Effector memory CD8-positive, alpha-beta T cell (primary cell): ENCODE measurements around the gene TDRD3.
A peak's percentile ranks its signal among the peaks of the same experiment; 100 is the strongest.

ENCODE experiments used
- ATAC-seq: fragments of 150-1000 bp; cut with Tn5 transposase; replicated peaks from 2 replicates; pipeline ENCODE4 v1.10.0; 2021; ENCODE audit warnings: mild to moderate bottlenecking, moderate library complexity
- DNase-seq, 3 experiments: peaks; one replicate each; pipeline ENCODE4 v3.0.0; 2021
- H3K27ac Mint-ChIP-seq, 2 donors: one replicate each; pipeline ENCODE4 v1.8.0; 2022; ENCODE audit warnings: mild to moderate bottlenecking in 2 of 2, mixed read lengths in 2 of 2, moderate library complexity in 2 of 2
- H3K27me3 Mint-ChIP-seq, 2 donors: one replicate each; pipeline ENCODE4 v1.8.0; 2022; ENCODE audit warnings: mixed read lengths in 2 of 2
- H3K36me3 Mint-ChIP-seq: one replicate; pipeline ENCODE4 v1.8.0; 2022; ENCODE audit warnings: mild to moderate bottlenecking, moderate library complexity, mixed read lengths; ENCODE audit not compliant: insufficient read depth
- H3K4me1 Mint-ChIP-seq, 2 donors: one replicate each; pipeline ENCODE4 v1.8.0; 2022; ENCODE audit warnings: low read depth in 2 of 2, mixed read lengths in 2 of 2
- H3K4me3 Mint-ChIP-seq, 2 donors: one replicate each; pipeline ENCODE4 v1.8.0; 2022; ENCODE audit warnings: mild to moderate bottlenecking in 2 of 2, mixed read lengths in 2 of 2, moderate library complexity in 2 of 2
- H3K9me3 Mint-ChIP-seq, 2 donors: one replicate each; pipeline ENCODE4 v1.8.0; 2022; ENCODE audit warnings: mixed read lengths in 2 of 2
- total RNA-seq, 9 experiments: gene quantifications; one replicate each; lab custom pipeline; 2026; lab: John Stamatoyannopoulos, UW

TDRD3 gene
- total RNA-seq, result 30.3 to 54.6 (median 42.3) reads per million in 9 experiments

- H3K4me1 Mint-ChIP-seq, result peaks cover 19 to 32% of the 10 kb centered on the region in 2 donors
- H3K4me3 Mint-ChIP-seq, result peak within 1 kb of the TSS; percentile 92 to 93
Measured at GRCh38 chr13:60396783-60397703, at the start of gene TDRD3. TSS of gene TDRD3 (plus strand) at chr13:60397220. CDS start at chr13:60397365, 145 bp downstream.

DNA sequence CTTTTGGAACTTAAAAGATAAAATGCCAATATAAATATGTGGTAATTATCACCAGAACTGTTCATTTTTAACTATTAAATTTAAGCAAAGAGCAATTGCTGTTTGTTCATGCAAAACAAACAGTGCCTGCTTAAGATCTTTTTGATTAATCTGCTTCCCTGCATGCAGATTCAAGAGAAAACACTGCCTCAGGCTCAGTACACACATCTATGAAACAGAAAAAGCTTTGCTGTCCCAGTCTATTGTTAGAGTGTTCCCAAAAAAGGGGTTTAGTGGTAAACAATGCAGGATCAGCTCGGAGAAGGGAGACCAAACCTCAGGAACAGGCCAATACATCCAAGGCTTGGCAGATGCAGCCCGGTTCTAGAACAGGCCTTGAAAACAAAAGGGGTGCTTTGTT is 49.3 kb upstream of the TDRD3 start:
- H3K27ac Mint-ChIP-seq, result no peak overlapping the region
- H3K27me3 Mint-ChIP-seq, result peaks cover 32 to 43% of the 10 kb centered on the region in 2 donors
- no peaks in the 10 kb centered on the region for H3K4me1 Mint-ChIP-seq
- ATAC-seq (no peak), DNase-seq (no peak)
- H3K9me3 Mint-ChIP-seq, result peaks cover 0 to 1% of the 10 kb centered on the region in 2 donors
- H3K4me3 Mint-ChIP-seq, result no peak overlapping the region
- H3K36me3 Mint-ChIP-seq, result no peaks in the 10 kb centered on the region

More at GRCh38 chr13:60396783-60397703, at the start of gene TDRD3:
- Mint-ChIP-seq H3K36me3 (peaks cover 19% of the 10 kb centered on the region), H3K9me3 (no peaks in the 10 kb centered on the region), H3K27ac (peak within 1 kb of the TSS; percentile 93 to 96), H3K27me3 (no peaks in the 10 kb centered on the region)
- ATAC-seq, result peak; percentile 70
- peak; percentile 72 to 75 (median 73) for DNase-seq

DNA sequence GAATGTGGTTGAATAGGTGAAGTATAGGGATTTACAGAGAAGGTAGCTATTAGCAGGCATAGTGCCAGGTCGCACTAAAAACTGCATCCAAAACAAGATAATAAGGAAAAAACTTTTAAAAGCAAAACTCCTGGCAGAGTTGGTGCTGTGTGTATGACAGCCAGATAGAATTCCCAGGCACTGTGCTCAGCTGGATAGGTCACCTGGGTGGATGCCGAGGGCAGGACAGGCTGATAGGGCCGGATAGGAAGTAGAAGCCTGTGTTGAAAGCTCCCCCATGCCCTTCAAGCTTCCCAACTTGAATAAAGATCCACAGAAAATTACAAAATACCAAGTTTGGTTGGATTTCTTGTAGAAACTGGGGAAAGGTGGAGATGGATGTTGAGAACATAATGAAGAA is 48.9 kb upstream of the TDRD3 start:
- no peak for ATAC-seq
- H3K4me3 Mint-ChIP-seq, result no peak overlapping the region
- no peak for DNase-seq
- H3K27me3 Mint-ChIP-seq, result peaks cover 32 to 43% of the 10 kb centered on the region in 2 donors
- H3K9me3 Mint-ChIP-seq, result peaks cover 0 to 1% of the 10 kb centered on the region in 2 donors
- no peaks in the 10 kb centered on the region for H3K4me1 Mint-ChIP-seq
- H3K27ac Mint-ChIP-seq, result no peak overlapping the region
- no peaks in the 10 kb centered on the region for H3K36me3 Mint-ChIP-seq

- Mint-ChIP-seq H3K27ac (no peak overlapping the region), H3K27me3 (peaks cover 38 to 42% of the 10 kb centered on the region in 2 donors), H3K9me3 (peaks cover 0 to 1% of the 10 kb centered on the region in 2 donors), H3K4me3 (no peak overlapping the region), H3K4me1 (no peaks in the 10 kb centered on the region), H3K36me3 (no peaks in the 10 kb centered on the region)
- DNase-seq (no peak), ATAC-seq (no peak)
Measured at GRCh38 chr13:60351326-60351725, 45.7 kb upstream of the TDRD3 start.

GRCh38 chr13:60351855-60352615 is 45.0 kb upstream of the TDRD3 start:
- no peak for ATAC-seq
- DNase-seq, result no peak
- Mint-ChIP-seq H3K4me3 (no peak overlapping the region), H3K9me3 (peaks cover 0 to 1% of the 10 kb centered on the region in 2 donors), H3K27me3 (peaks cover 38 to 42% of the 10 kb centered on the region in 2 donors), H3K4me1 (no peaks in the 10 kb centered on the region), H3K27ac (no peak overlapping the region), H3K36me3 (no peaks in the 10 kb centered on the region)

DNA sequence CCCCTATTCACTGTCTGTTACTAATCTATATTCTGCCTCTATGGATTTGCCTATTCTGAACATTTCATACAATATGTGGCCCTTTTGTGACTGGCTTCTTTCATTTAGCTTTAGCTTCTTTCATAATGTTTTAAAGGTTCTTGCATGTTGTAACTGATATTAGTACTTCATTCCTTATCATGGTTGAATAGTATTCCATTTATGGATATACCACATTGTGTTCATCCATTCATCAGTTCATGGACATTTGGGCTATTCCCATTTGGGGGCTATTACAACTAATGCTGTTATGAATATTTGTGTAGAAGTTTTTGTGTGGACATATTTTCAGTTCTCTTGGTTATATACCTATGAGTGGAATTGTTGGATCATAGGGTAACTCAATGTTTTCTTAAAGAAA is 44.4 kb upstream of the TDRD3 start:
- Mint-ChIP-seq H3K36me3 (no peaks in the 10 kb centered on the region), H3K27ac (no peak overlapping the region)
- no peak for DNase-seq

GRCh38 chr13:60355056-60355455 is 42.0 kb upstream of the TDRD3 start:
- Mint-ChIP-seq H3K27ac (no peak overlapping the region), H3K36me3 (no peaks in the 10 kb centered on the region), H3K4me3 (no peak overlapping the region), H3K27me3 (peaks cover 20 to 21% of the 10 kb centered on the region in 2 donors), H3K4me1 (no peaks in the 10 kb centered on the region), H3K9me3 (peaks cover 0 to 1% of the 10 kb centered on the region in 2 donors)
- no peak for ATAC-seq
- no peak for DNase-seq

More for the DNA sequence above, 44.4 kb upstream of the TDRD3 start:
- H3K4me1 Mint-ChIP-seq, result no peaks in the 10 kb centered on the region
- H3K4me3 Mint-ChIP-seq, result no peak overlapping the region
- peaks cover 0 to 1% of the 10 kb centered on the region in 2 donors for H3K9me3 Mint-ChIP-seq
- H3K27me3 Mint-ChIP-seq, result peaks cover 35 to 40% of the 10 kb centered on the region in 2 donors
- ATAC-seq, result no peak

DNA sequence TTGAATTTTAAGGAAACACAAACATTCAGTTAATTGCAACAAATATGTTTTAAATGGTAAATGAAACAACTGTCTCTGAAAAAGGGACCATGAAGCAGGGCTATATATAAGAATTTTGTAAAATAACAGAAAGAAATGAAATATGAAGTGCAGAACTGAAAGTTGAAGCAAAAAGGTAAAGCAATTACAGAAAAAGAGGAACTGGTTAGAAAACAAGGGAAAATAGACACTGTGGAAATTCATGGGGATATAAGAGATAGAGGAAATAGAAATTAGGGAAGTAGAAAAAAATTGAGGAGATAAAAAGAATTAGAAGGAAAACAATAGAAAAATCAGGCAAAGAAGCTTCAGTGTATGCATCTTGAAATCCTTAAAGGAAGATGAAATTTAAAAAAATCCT is 40.0 kb upstream of the TDRD3 start:
- no peak overlapping the region for H3K4me3 Mint-ChIP-seq
- DNase-seq (no peak), ATAC-seq (no peak)
- H3K27me3 Mint-ChIP-seq, result peaks cover 26 to 27% of the 10 kb centered on the region in 2 donors
- peaks cover 0 to 1% of the 10 kb centered on the region in 2 donors for H3K9me3 Mint-ChIP-seq
- H3K4me1 Mint-ChIP-seq, result no peaks in the 10 kb centered on the region
- no peak overlapping the region for H3K27ac Mint-ChIP-seq
- H3K36me3 Mint-ChIP-seq, result no peaks in the 10 kb centered on the region

DNA sequence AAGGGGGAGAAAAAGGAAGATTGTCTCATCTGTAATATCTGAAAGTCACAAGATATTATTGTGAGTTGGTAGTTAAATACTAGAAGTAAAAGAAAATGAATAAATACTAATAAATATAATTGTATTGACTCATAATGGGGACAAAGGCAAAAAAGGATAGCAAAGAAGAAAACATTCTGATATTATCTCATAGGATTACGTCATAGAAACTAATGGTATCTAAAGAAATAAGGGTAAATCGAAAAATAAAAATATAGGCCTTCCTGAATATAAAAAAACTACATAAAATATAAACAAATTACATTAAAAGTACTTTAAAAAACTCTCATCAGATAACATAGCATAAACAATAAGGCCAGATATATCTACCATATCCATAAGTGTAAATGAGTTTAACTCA is 38.6 kb upstream of the TDRD3 start:
- DNase-seq (no peak), ATAC-seq (no peak)
- H3K36me3 Mint-ChIP-seq, result no peaks in the 10 kb centered on the region
- no peak overlapping the region for H3K4me3 Mint-ChIP-seq
- H3K27me3 Mint-ChIP-seq, result peaks cover 26 to 33% of the 10 kb centered on the region in 2 donors
- H3K9me3 Mint-ChIP-seq, result no peaks in the 10 kb centered on the region
- no peaks in the 10 kb centered on the region for H3K4me1 Mint-ChIP-seq
- no peak overlapping the region for H3K27ac Mint-ChIP-seq

DNA sequence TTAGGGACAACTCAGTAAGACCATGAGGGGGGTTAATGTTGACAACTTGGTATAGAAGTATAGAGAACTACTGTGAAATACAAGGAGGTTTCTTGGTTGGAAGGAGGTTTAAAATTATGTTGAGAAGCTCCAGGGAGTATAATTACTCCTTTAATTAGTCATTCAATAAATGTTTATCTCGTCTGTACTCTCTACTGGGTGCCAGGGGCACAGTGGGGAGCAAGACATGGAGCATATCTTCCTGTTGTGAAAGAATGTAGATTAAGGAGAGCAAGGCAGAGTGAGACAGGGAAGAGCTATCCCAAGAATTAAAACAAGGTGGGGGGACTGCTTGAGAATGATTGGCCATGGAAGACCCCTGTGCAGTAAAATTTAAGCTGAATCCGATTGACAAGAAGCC is 33.7 kb upstream of the TDRD3 start:
- H3K9me3 Mint-ChIP-seq, result no peaks in the 10 kb centered on the region

GRCh38 chr13:60369242-60369641 is 27.8 kb upstream of the TDRD3 start:
- Mint-ChIP-seq H3K27ac (no peak overlapping the region), H3K36me3 (no peaks in the 10 kb centered on the region), H3K27me3 (peaks cover 5 to 7% of the 10 kb centered on the region in 2 donors), H3K4me3 (no peak overlapping the region), H3K4me1 (no peaks in the 10 kb centered on the region), H3K9me3 (no peaks in the 10 kb centered on the region)
- DNase-seq (no peak), ATAC-seq (peak; percentile 47)

More for the DNA sequence above, 33.7 kb upstream of the TDRD3 start:
- DNase-seq, result no peak
- Mint-ChIP-seq H3K4me3 (no peak overlapping the region), H3K27me3 (peaks cover 21 to 26% of the 10 kb centered on the region in 2 donors), H3K27ac (no peak overlapping the region), H3K4me1 (no peaks in the 10 kb centered on the region), H3K36me3 (no peaks in the 10 kb centered on the region)
- no peak for ATAC-seq

DNA sequence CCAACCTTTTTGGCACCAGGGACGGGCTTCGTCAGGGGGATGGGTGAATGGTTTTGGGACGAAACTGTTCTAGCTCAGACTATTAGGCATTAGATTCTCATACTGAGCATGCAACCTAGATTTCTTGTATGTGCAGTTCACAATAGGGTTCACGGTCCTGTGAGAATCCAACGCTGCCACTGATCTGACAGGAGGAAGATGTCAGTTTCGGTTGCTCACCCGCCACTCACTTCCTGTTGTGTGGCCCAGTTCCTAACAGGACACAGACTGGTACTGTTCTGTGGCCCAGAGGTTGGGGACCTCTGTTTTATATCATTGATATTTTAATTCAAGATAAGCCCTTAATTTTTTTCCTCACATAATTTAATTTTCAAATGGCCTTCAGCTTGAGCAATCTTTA is 26.7 kb upstream of the TDRD3 start:
- Mint-ChIP-seq H3K36me3 (no peaks in the 10 kb centered on the region), H3K27me3 (peaks cover 5 to 9% of the 10 kb centered on the region in 2 donors), H3K27ac (no peak overlapping the region), H3K4me3 (no peak overlapping the region), H3K4me1 (no peaks in the 10 kb centered on the region), H3K9me3 (no peaks in the 10 kb centered on the region)
- ATAC-seq (peak; percentile 62), DNase-seq (no peak)

DNA sequence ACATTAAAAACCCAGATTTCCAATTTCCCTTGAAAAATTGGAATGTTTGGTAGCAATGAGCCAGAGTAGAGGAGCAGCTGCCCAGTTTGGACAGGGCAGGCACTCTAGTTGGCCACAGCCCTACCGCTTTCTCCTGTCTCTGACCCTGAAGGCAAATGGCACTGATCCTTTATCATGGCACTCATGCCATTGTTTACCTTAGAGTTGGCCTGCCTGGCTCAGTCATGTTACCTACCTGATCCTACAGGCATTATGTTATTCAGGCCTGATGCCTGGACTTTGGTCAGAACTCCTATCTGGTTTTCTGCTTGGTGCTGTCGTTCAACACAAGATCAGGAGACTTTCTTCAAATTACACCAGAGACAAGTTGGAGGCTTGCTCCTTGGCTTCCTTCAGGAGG is 24.9 kb upstream of the TDRD3 start:
- Mint-ChIP-seq H3K27me3 (peaks cover 1 to 7% of the 10 kb centered on the region in 2 donors), H3K4me3 (no peak overlapping the region), H3K27ac (no peak overlapping the region), H3K4me1 (no peaks in the 10 kb centered on the region), H3K36me3 (no peaks in the 10 kb centered on the region), H3K9me3 (no peaks in the 10 kb centered on the region)
- ATAC-seq (no peak), DNase-seq (no peak)
